ENCODE measurements around the gene DDX23.

- TF ChIP-seq POLR2A (IDR thresholded peaks at IDR 0.05) (no peak), CTCF (IDR thresholded peaks at IDR 0.05) (no peak)
Measured at GRCh38 chr12:48822139-48822538, 29.8 kb downstream of the DDX23 start.
